Measurements from ENCODE around the gene HOXA13.

Gene HOXA13

DNA sequence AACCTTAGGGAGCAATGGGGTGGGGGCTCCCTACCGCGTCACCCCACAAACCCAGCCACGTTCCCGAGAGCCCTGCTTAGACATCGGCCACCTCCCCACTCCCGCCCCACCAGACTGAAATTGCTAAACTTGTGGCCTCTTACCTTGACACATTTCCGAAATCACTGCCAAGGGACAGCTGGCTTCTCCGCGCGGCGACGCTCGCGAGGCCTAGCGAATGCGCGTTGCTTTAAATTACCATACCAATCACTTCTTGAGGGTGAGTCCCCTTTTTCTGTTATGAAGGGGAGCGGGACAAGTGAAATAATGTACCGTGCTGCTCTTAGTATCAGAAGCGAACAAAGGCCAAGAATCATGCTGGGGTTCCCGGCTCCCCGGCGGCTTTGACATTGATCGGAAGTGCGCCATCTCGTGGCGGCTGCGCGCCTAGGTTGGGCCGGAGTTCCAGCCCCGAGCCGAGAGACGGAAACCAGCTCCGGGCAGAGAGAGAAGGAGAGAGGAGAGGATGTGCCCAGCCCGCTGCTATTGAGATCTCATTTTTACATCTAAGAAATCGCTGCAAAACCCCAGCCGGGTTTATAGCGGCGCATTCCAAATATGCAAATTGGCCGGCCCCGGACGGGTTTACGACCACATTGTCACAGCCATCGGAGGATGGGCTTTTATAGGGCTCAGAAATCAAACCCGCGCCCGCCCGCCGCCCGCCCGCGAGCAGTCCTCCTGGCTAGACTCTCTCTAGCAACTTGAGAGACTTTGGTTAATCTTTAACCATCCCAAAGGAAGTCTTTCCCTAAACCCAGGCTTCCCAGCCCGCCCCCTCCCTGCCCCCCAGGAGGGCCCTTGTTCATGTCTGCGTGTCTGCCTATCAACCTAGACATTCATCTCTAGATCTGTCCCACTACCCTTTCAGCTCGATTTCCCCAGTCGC lies 20.1 kb downstream of the HOXA13 start (continued):
- TF ChIP-seq, protein P1, sequence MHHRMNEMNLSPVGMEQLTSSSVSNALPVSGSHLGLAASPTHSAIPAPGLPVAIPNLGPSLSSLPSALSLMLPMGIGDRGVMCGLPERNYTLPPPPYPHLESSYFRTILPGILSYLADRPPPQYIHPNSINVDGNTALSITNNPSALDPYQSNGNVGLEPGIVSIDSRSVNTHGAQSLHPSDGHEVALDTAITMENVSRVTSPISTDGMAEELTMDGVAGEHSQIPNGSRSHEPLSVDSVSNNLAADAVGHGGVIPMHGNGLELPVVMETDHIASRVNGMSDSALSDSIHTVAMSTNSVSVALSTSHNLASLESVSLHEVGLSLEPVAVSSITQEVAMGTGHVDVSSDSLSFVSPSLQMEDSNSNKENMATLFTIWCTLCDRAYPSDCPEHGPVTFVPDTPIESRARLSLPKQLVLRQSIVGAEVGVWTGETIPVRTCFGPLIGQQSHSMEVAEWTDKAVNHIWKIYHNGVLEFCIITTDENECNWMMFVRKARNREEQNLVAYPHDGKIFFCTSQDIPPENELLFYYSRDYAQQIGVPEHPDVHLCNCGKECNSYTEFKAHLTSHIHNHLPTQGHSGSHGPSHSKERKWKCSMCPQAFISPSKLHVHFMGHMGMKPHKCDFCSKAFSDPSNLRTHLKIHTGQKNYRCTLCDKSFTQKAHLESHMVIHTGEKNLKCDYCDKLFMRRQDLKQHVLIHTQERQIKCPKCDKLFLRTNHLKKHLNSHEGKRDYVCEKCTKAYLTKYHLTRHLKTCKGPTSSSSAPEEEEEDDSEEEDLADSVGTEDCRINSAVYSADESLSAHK (tag by site-specific recombination; IDR thresholded peaks at IDR 0.05): peak; percentile 54
- no peak for TF ChIP-seq GLI4 (tag by site-specific recombination; IDR thresholded peaks at IDR 0.05)
- TF ChIP-seq GFI1B (tag by site-specific recombination; IDR thresholded peaks at IDR 0.05): peak; percentile 87
- TF ChIP-seq SP7 (tag by site-specific recombination; IDR thresholded peaks at IDR 0.05): peak; percentile 37; the same call in 1 of the 2 replicates
- TF ChIP-seq YY1 (tag by site-specific recombination; IDR thresholded peaks at IDR 0.05): no peak; the same call in 1 of the 2 replicates
- peak; percentile 48; the same call in 1 of the 2 replicates for TF ChIP-seq KLF10 (tag by site-specific recombination; IDR thresholded peaks at IDR 0.05)
- peak; percentile 31; the same call in 1 of the 2 replicates for TF ChIP-seq PRDM1 (tag by site-specific recombination; IDR thresholded peaks at IDR 0.05)
- 0 out of 2 replicates have a peak, but pooled peaks have one; percentile 55 for TF ChIP-seq ZNF501 (tag by site-specific recombination; IDR thresholded peaks at IDR 0.05)
- TF ChIP-seq REPIN1 (tag by site-specific recombination; IDR thresholded peaks at IDR 0.05; ENCODE audit: low read depth): peak; percentile 45; the same call in 1 of the 2 replicates
- TF ChIP-seq, protein P2, sequence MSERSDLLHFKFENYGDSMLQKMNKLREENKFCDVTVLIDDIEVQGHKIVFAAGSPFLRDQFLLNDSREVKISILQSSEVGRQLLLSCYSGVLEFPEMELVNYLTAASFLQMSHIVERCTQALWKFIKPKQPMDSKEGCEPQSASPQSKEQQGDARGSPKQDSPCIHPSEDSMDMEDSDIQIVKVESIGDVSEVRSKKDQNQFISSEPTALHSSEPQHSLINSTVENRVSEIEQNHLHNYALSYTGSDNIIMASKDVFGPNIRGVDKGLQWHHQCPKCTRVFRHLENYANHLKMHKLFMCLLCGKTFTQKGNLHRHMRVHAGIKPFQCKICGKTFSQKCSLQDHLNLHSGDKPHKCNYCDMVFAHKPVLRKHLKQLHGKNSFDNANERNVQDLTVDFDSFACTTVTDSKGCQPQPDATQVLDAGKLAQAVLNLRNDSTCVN (tag by site-specific recombination; optimal IDR thresholded peaks at IDR 0.05): peak; percentile 64
- peak; percentile 96 for TF ChIP-seq ZBTB8A (tag by site-specific recombination; IDR thresholded peaks at IDR 0.05)
- peak; percentile 48 for TF ChIP-seq ZNF654 (tag by site-specific recombination; IDR thresholded peaks at IDR 0.05; ENCODE audit: low read depth)
- TF ChIP-seq BCL11A (tag by site-specific recombination; IDR thresholded peaks at IDR 0.05; ENCODE audit: low read depth): 0 out of 2 replicates have a peak, but pooled peaks have one; percentile 14
- 0 out of 2 replicates have a peak, but pooled peaks have one; percentile 18 for TF ChIP-seq ZNF561 (tag by site-specific recombination; IDR thresholded peaks at IDR 0.05; ENCODE audit: borderline replicate concordance)
- TF ChIP-seq ZFP37 (tag by site-specific recombination; IDR thresholded peaks at IDR 0.05): peak; percentile 48; the same call in 1 of the 2 replicates
- no peak for TF ChIP-seq ZNF155 (tag by site-specific recombination; IDR thresholded peaks at IDR 0.05)
- TF ChIP-seq, protein P3, sequence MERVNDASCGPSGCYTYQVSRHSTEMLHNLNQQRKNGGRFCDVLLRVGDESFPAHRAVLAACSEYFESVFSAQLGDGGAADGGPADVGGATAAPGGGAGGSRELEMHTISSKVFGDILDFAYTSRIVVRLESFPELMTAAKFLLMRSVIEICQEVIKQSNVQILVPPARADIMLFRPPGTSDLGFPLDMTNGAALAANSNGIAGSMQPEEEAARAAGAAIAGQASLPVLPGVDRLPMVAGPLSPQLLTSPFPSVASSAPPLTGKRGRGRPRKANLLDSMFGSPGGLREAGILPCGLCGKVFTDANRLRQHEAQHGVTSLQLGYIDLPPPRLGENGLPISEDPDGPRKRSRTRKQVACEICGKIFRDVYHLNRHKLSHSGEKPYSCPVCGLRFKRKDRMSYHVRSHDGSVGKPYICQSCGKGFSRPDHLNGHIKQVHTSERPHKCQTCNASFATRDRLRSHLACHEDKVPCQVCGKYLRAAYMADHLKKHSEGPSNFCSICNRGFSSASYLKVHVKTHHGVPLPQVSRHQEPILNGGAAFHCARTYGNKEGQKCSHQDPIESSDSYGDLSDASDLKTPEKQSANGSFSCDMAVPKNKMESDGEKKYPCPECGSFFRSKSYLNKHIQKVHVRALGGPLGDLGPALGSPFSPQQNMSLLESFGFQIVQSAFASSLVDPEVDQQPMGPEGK (tag by site-specific recombination; IDR thresholded peaks at IDR 0.05): peak; percentile 45
- TF ChIP-seq KLF7 (tag by site-specific recombination; IDR thresholded peaks at IDR 0.05; ENCODE audit: borderline replicate concordance): no peak
- TF ChIP-seq, protein P4, sequence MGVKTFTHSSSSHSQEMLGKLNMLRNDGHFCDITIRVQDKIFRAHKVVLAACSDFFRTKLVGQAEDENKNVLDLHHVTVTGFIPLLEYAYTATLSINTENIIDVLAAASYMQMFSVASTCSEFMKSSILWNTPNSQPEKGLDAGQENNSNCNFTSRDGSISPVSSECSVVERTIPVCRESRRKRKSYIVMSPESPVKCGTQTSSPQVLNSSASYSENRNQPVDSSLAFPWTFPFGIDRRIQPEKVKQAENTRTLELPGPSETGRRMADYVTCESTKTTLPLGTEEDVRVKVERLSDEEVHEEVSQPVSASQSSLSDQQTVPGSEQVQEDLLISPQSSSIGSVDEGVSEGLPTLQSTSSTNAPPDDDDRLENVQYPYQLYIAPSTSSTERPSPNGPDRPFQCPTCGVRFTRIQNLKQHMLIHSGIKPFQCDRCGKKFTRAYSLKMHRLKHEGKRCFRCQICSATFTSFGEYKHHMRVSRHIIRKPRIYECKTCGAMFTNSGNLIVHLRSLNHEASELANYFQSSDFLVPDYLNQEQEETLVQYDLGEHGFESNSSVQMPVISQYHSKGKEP (tag by site-specific recombination; IDR thresholded peaks at IDR 0.05): peak; percentile 44; the same call in 1 of the 2 replicates
- TF ChIP-seq SALL2 (tag by site-specific recombination; IDR thresholded peaks at IDR 0.05; ENCODE audit: borderline replicate concordance): no peak
- peak; percentile 50; the same call in 1 of the 2 replicates for TF ChIP-seq GLIS2 (tag by site-specific recombination; IDR thresholded peaks at IDR 0.05)
- TF ChIP-seq ZNF776 (tag by site-specific recombination; IDR thresholded peaks at IDR 0.05; ENCODE audit: borderline replicate concordance): no peak
